Endothelial cell of umbilical vein (primary cell): Measurements from ENCODE around the gene GAP43.

Source experiments
- CTCF ChIP-seq, 2 donors: IDR thresholded peaks; 1 replicate in 1 of 2; 2 replicates in 1 of 2; pipeline ENCODE4 v1.5.1; 2011; ENCODE audit warnings: low read length in 2 of 2, mild to moderate bottlenecking in 2 of 2, moderate library complexity in 2 of 2, control low read depth in 1 of 2, inconsistent platforms in 1 of 2, low read depth in 1 of 2; ENCODE audit not compliant: insufficient read depth in 1 of 2; ENCODE audit errors: extremely low read depth in 1 of 2
- MYC ChIP-seq: IDR thresholded peaks from one replicate; pipeline ENCODE4 v1.6.1; 2011; ENCODE audit warnings: mild to moderate bottlenecking, low read depth, low read length
- POLR2A ChIP-seq: IDR thresholded peaks from 2 replicates; pipeline ENCODE4 v1.6.1; 2012; ENCODE audit warnings: low read depth, mild to moderate bottlenecking, control low read depth, low read length
- POLR2AphosphoS5 ChIP-seq: IDR thresholded peaks from 2 replicates; pipeline ENCODE4 v1.6.1; 2012; ENCODE audit warnings: low read depth, mild to moderate bottlenecking, control low read depth, low read length, moderate library complexity; ENCODE audit not compliant: insufficient read depth

GRCh38 chr3:115646027-115646690 is 22.8 kb downstream of the GAP43 start:
- TF ChIP-seq CTCF (IDR thresholded peaks at IDR 0.05; ENCODE audit: extremely low read depth in 1 of 2, insufficient read depth in 1 of 2, low read depth in 1 of 2, low read length in 2 of 2) (no peak), POLR2A (no peak), POLR2AphosphoS5 (no peak), MYC (no peak)
